ENCODE results near the gene CPT1C. TPM values are rescaled to one million over a fixed set of nuclear protein-coding genes. Genes with fewer than 3 reads are reported as not detected.

Gene CPT1C
- polyA plus RNA-seq, 1 donor: 7.4 TPM

- no peak for DNase-seq
- H3K27ac ChIP-seq (ENCODE audit: low read length): no peak overlapping the region
- peaks cover under 1% of the 10 kb centered on the region for H3K9me3 ChIP-seq (ENCODE audit: control insufficient read depth, low read depth, low read length)
- no CpG with 5 or more reads among the region's 10 CpGs for WGBS (ENCODE audit: insufficient coverage, low lambda C conversion rate)
- no peaks in the 10 kb centered on the region for H3K36me3 ChIP-seq (ENCODE audit: control insufficient read depth, insufficient read depth, low read length)
- no peaks in the 10 kb centered on the region for H3K4me1 ChIP-seq (ENCODE audit: control insufficient read depth, insufficient read depth, low read length)
- no peaks in the 10 kb centered on the region for H3K27me3 ChIP-seq (ENCODE audit: control insufficient read depth, insufficient read depth, low read length)
- no peak overlapping the region for H3K4me3 ChIP-seq (ENCODE audit: low read length)
Measured at GRCh38 chr19:49739933-49740332, 49.0 kb downstream of the CPT1C start.

- Histone ChIP-seq H3K9me3 (ENCODE audit: control insufficient read depth, low read depth, low read length) (peaks cover 8% of the 10 kb centered on the region), H3K36me3 (ENCODE audit: control insufficient read depth, insufficient read depth, low read length) (no peaks in the 10 kb centered on the region), H3K4me3 (ENCODE audit: low read length) (no peak overlapping the region), H3K27me3 (ENCODE audit: control insufficient read depth, insufficient read depth, low read length) (no peaks in the 10 kb centered on the region), H3K27ac (ENCODE audit: low read length) (no peak overlapping the region), H3K4me1 (ENCODE audit: control insufficient read depth, insufficient read depth, low read length) (no peaks in the 10 kb centered on the region)
- no peak for DNase-seq
- WGBS (ENCODE audit: insufficient coverage, low lambda C conversion rate): no CpG with 5 or more reads among the region's 9 CpGs
Measured at GRCh38 chr19:49741210-49741844, 50.4 kb downstream of the CPT1C start.

GRCh38 chr19:49744946-49745381, 54.0 kb downstream of the CPT1C start:
- Histone ChIP-seq H3K36me3 (ENCODE audit: control insufficient read depth, insufficient read depth, low read length) (no peaks in the 10 kb centered on the region), H3K4me1 (ENCODE audit: control insufficient read depth, insufficient read depth, low read length) (no peaks in the 10 kb centered on the region), H3K27ac (ENCODE audit: low read length) (no peak overlapping the region), H3K27me3 (ENCODE audit: control insufficient read depth, insufficient read depth, low read length) (no peaks in the 10 kb centered on the region), H3K4me3 (ENCODE audit: low read length) (no peak overlapping the region), H3K9me3 (ENCODE audit: control insufficient read depth, low read depth, low read length) (peaks cover 12% of the 10 kb centered on the region)
- DNase-seq: no peak
- WGBS (ENCODE audit: insufficient coverage, low lambda C conversion rate): no CpG with 5 or more reads among the region's 23 CpGs

GRCh38 chr19:49746206-49746958, 55.5 kb downstream of the CPT1C start:
- H3K27ac ChIP-seq (ENCODE audit: low read length): no peak overlapping the region
- WGBS (ENCODE audit: insufficient coverage, low lambda C conversion rate): no CpG with 5 or more reads among the region's 52 CpGs
- no peaks in the 10 kb centered on the region for H3K4me1 ChIP-seq (ENCODE audit: control insufficient read depth, insufficient read depth, low read length)
- H3K36me3 ChIP-seq (ENCODE audit: control insufficient read depth, insufficient read depth, low read length): no peaks in the 10 kb centered on the region
- H3K4me3 ChIP-seq (ENCODE audit: low read length): no peak overlapping the region
- H3K27me3 ChIP-seq (ENCODE audit: control insufficient read depth, insufficient read depth, low read length): no peaks in the 10 kb centered on the region
- H3K9me3 ChIP-seq (ENCODE audit: control insufficient read depth, low read depth, low read length): peaks cover 12% of the 10 kb centered on the region
- no peak for DNase-seq

GRCh38 chr19:49749055-49749716, 58.3 kb downstream of the CPT1C start:
- peaks cover 12% of the 10 kb centered on the region for H3K9me3 ChIP-seq (ENCODE audit: control insufficient read depth, low read depth, low read length)
- no peak for DNase-seq
- WGBS (ENCODE audit: insufficient coverage, low lambda C conversion rate): no CpG with 5 or more reads among the region's 6 CpGs
- H3K27me3 ChIP-seq (ENCODE audit: control insufficient read depth, insufficient read depth, low read length): no peaks in the 10 kb centered on the region
- H3K4me3 ChIP-seq (ENCODE audit: low read length): no peak overlapping the region
- no peaks in the 10 kb centered on the region for H3K4me1 ChIP-seq (ENCODE audit: control insufficient read depth, insufficient read depth, low read length)
- no peak overlapping the region for H3K27ac ChIP-seq (ENCODE audit: low read length)
- no peaks in the 10 kb centered on the region for H3K36me3 ChIP-seq (ENCODE audit: control insufficient read depth, insufficient read depth, low read length)

GRCh38 chr19:49749771-49750170, 58.9 kb downstream of the CPT1C start:
- Histone ChIP-seq H3K4me1 (ENCODE audit: control insufficient read depth, insufficient read depth, low read length) (no peaks in the 10 kb centered on the region), H3K27me3 (ENCODE audit: control insufficient read depth, insufficient read depth, low read length) (no peaks in the 10 kb centered on the region), H3K27ac (ENCODE audit: low read length) (no peak overlapping the region), H3K9me3 (ENCODE audit: control insufficient read depth, low read depth, low read length) (peaks cover 12% of the 10 kb centered on the region), H3K4me3 (ENCODE audit: low read length) (no peak overlapping the region), H3K36me3 (ENCODE audit: control insufficient read depth, insufficient read depth, low read length) (no peaks in the 10 kb centered on the region)
- DNase-seq: no peak
- 83% methylated on average over 1 of the region's 1 CpG for WGBS (ENCODE audit: insufficient coverage, low lambda C conversion rate)

GRCh38 chr19:49752701-49753100, 61.8 kb downstream of the CPT1C start:
- no peak for DNase-seq
- no peaks in the 10 kb centered on the region for H3K27me3 ChIP-seq (ENCODE audit: control insufficient read depth, insufficient read depth, low read length)
- H3K4me1 ChIP-seq (ENCODE audit: control insufficient read depth, insufficient read depth, low read length): no peaks in the 10 kb centered on the region
- no peak overlapping the region for H3K4me3 ChIP-seq (ENCODE audit: low read length)
- no peaks in the 10 kb centered on the region for H3K36me3 ChIP-seq (ENCODE audit: control insufficient read depth, insufficient read depth, low read length)
- no peak overlapping the region for H3K27ac ChIP-seq (ENCODE audit: low read length)
- WGBS (ENCODE audit: insufficient coverage, low lambda C conversion rate): 83% methylated on average over 1 of the region's 1 CpG
- peaks cover 9% of the 10 kb centered on the region for H3K9me3 ChIP-seq (ENCODE audit: control insufficient read depth, low read depth, low read length)

GRCh38 chr19:49755956-49756355, 65.0 kb downstream of the CPT1C start:
- no peak for DNase-seq
- H3K36me3 ChIP-seq (ENCODE audit: control insufficient read depth, insufficient read depth, low read length): no peaks in the 10 kb centered on the region
- no peak overlapping the region for H3K4me3 ChIP-seq (ENCODE audit: low read length)
- peaks cover 5% of the 10 kb centered on the region for H3K27me3 ChIP-seq (ENCODE audit: control insufficient read depth, insufficient read depth, low read length)
- whole genome bisulfite sequencing (ENCODE audit: insufficient coverage, low lambda C conversion rate): no CpG with 5 or more reads among the region's 3 CpGs
- no peaks in the 10 kb centered on the region for H3K4me1 ChIP-seq (ENCODE audit: control insufficient read depth, insufficient read depth, low read length)
- peaks cover 9% of the 10 kb centered on the region for H3K9me3 ChIP-seq (ENCODE audit: control insufficient read depth, low read depth, low read length)
- H3K27ac ChIP-seq (ENCODE audit: low read length): no peak overlapping the region

GRCh38 chr19:49758292-49758691, 67.4 kb downstream of the CPT1C start:
- no peak overlapping the region for H3K27ac ChIP-seq (ENCODE audit: low read length)
- no peaks in the 10 kb centered on the region for H3K36me3 ChIP-seq (ENCODE audit: control insufficient read depth, insufficient read depth, low read length)
- peaks cover 9% of the 10 kb centered on the region for H3K9me3 ChIP-seq (ENCODE audit: control insufficient read depth, low read depth, low read length)
- no CpG with 5 or more reads among the region's 7 CpGs for WGBS (ENCODE audit: insufficient coverage, low lambda C conversion rate)
- H3K27me3 ChIP-seq (ENCODE audit: control insufficient read depth, insufficient read depth, low read length): peaks cover 5% of the 10 kb centered on the region
- no peaks in the 10 kb centered on the region for H3K4me1 ChIP-seq (ENCODE audit: control insufficient read depth, insufficient read depth, low read length)
- H3K4me3 ChIP-seq (ENCODE audit: low read length): no peak overlapping the region
- no peak for DNase-seq

- peaks cover under 1% of the 10 kb centered on the region for H3K9me3 ChIP-seq (ENCODE audit: control insufficient read depth, low read depth, low read length)
- H3K36me3 ChIP-seq (ENCODE audit: control insufficient read depth, insufficient read depth, low read length): no peaks in the 10 kb centered on the region
- no CpG with 5 or more reads among the region's 1 CpG for WGBS (ENCODE audit: insufficient coverage, low lambda C conversion rate)
- H3K4me1 ChIP-seq (ENCODE audit: control insufficient read depth, insufficient read depth, low read length): peaks cover 5% of the 10 kb centered on the region
- H3K4me3 ChIP-seq (ENCODE audit: low read length): no peak overlapping the region
- no peak overlapping the region for H3K27ac ChIP-seq (ENCODE audit: low read length)
- no peak for DNase-seq
- H3K27me3 ChIP-seq (ENCODE audit: control insufficient read depth, insufficient read depth, low read length): peaks cover 5% of the 10 kb centered on the region
Measured at GRCh38 chr19:49761249-49761624, 70.3 kb downstream of the CPT1C start.
